ENCODE results near the gene GEMIN2.

DNA sequence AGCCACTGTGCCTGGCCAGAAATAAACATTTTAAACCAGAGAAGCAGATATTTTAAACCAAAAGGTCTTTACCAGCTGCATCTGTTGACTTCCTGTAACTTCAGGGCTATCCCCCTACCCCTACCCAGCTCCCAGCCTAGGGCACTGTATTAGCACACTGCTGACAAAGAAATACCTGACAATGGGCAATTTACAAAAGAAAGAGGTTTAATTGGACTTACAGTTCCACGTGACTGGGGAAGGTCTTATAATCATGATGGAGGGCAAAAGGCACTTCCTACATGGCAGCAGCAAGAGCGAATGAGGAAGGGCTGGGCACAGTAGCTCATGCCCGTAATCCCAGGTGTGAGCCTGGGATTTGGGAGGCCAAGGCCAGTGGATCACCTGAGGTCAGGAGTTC lies 26.0 kb downstream of the GEMIN2 start:
- TF ChIP-seq ARNT (IDR thresholded peaks at IDR 0.05): no peak
- no peak for TF ChIP-seq HDGF (IDR thresholded peaks at IDR 0.05; ENCODE audit: borderline replicate concordance)
- TF ChIP-seq FOXM1 (IDR thresholded peaks at IDR 0.05; ENCODE audit: borderline replicate concordance): no peak
- TF ChIP-seq, protein P1, sequence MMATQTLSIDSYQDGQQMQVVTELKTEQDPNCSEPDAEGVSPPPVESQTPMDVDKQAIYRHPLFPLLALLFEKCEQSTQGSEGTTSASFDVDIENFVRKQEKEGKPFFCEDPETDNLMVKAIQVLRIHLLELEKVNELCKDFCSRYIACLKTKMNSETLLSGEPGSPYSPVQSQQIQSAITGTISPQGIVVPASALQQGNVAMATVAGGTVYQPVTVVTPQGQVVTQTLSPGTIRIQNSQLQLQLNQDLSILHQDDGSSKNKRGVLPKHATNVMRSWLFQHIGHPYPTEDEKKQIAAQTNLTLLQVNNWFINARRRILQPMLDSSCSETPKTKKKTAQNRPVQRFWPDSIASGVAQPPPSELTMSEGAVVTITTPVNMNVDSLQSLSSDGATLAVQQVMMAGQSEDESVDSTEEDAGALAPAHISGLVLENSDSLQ (IDR thresholded peaks at IDR 0.05): no peak
- TF ChIP-seq BHLHE40 (IDR thresholded peaks at IDR 0.05; ENCODE audit: borderline replicate concordance): no peak
